Measurements from ENCODE around the gene RAB9B.
"Not testable (repeated sequence)": the region's sequence is repeated elsewhere in the genome, so short reads cannot be mapped to it uniquely, and the experiment has no call there.

Gene RAB9B

GRCh38 chrX:103845165-103845653 lies 13.2 kb upstream of the RAB9B start:
- Histone ChIP-seq H3K9me3 (ENCODE audit: control insufficient read depth in 1 of 2, low read length in 2 of 2) (no peaks in the 10 kb centered on the region), H3K9ac (ENCODE audit: low read depth in 1 of 2, low read length in 2 of 2) (no peak overlapping the region), H3K27me3 (ENCODE audit: control insufficient read depth in 1 of 2, insufficient read depth in 2 of 2, low read length in 2 of 2) (no peaks in the 10 kb centered on the region), H3K4me3 (ENCODE audit: low read depth in 1 of 2, low read length in 2 of 2) (no peak overlapping the region), H3K27ac (ENCODE audit: low read depth, low read length) (no peak overlapping the region), H3K36me3 (ENCODE audit: control insufficient read depth in 1 of 2, insufficient read depth in 2 of 2, low read length in 2 of 2) (no peaks in the 10 kb centered on the region), H3K4me1 (ENCODE audit: control insufficient read depth in 1 of 2, insufficient read depth in 2 of 2, low read length in 2 of 2) (no peaks in the 10 kb centered on the region)

GRCh38 chrX:103839404-103839803 lies 7.3 kb upstream of the RAB9B start:
- no peaks in the 10 kb centered on the region for H3K27me3 ChIP-seq (ENCODE audit: control insufficient read depth in 1 of 2, insufficient read depth in 2 of 2, low read length in 2 of 2)
- no peak overlapping the region for H3K4me3 ChIP-seq (ENCODE audit: low read depth in 1 of 2, low read length in 2 of 2)
- no peaks in the 10 kb centered on the region for H3K4me1 ChIP-seq (ENCODE audit: control insufficient read depth in 1 of 2, insufficient read depth in 2 of 2, low read length in 2 of 2)
- no peaks in the 10 kb centered on the region for H3K36me3 ChIP-seq (ENCODE audit: control insufficient read depth in 1 of 2, insufficient read depth in 2 of 2, low read length in 2 of 2)
- no peak overlapping the region for H3K27ac ChIP-seq (ENCODE audit: low read depth, low read length)
- no peak overlapping the region for H3K9ac ChIP-seq (ENCODE audit: low read depth in 1 of 2, low read length in 2 of 2)
- H3K9me3 ChIP-seq (ENCODE audit: control insufficient read depth in 1 of 2, low read length in 2 of 2): no peaks in the 10 kb centered on the region

- Histone ChIP-seq H3K9me3 (ENCODE audit: control insufficient read depth in 1 of 2, low read length in 2 of 2) (no peaks in the 10 kb centered on the region), H3K27me3 (ENCODE audit: control insufficient read depth in 1 of 2, insufficient read depth in 2 of 2, low read length in 2 of 2) (no peaks in the 10 kb centered on the region), H3K27ac (ENCODE audit: low read depth, low read length) (no peak overlapping the region), H3K36me3 (ENCODE audit: control insufficient read depth in 1 of 2, insufficient read depth in 2 of 2, low read length in 2 of 2) (no peaks in the 10 kb centered on the region), H3K9ac (ENCODE audit: low read depth in 1 of 2, low read length in 2 of 2) (peak overlapping the region; percentile 32 to 43), H3K4me3 (ENCODE audit: low read depth in 1 of 2, low read length in 2 of 2) (peak overlapping the region; percentile 62 to 72), H3K4me1 (ENCODE audit: control insufficient read depth in 1 of 2, insufficient read depth in 2 of 2, low read length in 2 of 2) (peaks cover 4 to 6% of the 10 kb centered on the region in 2 donors)
Observed at GRCh38 chrX:103831342-103831802, 685 bp downstream of the RAB9B start.

- H3K9ac ChIP-seq (ENCODE audit: low read depth in 1 of 2, low read length in 2 of 2): no peak overlapping the region
- no peaks in the 10 kb centered on the region for H3K27me3 ChIP-seq (ENCODE audit: control insufficient read depth in 1 of 2, insufficient read depth in 2 of 2, low read length in 2 of 2)
- no peaks in the 10 kb centered on the region for H3K36me3 ChIP-seq (ENCODE audit: control insufficient read depth in 1 of 2, insufficient read depth in 2 of 2, low read length in 2 of 2)
- no peak overlapping the region for H3K4me3 ChIP-seq (ENCODE audit: low read depth in 1 of 2, low read length in 2 of 2)
- H3K27ac ChIP-seq (ENCODE audit: low read depth, low read length): no peak overlapping the region
- H3K9me3 ChIP-seq (ENCODE audit: control insufficient read depth in 1 of 2, low read length in 2 of 2): no peaks in the 10 kb centered on the region
- H3K4me1 ChIP-seq (ENCODE audit: control insufficient read depth in 1 of 2, insufficient read depth in 2 of 2, low read length in 2 of 2): peaks cover 4 to 6% of the 10 kb centered on the region in 2 donors
Observed at GRCh38 chrX:103830848-103831247, 1.2 kb downstream of the RAB9B start.

- no peaks in the 10 kb centered on the region for H3K36me3 ChIP-seq (ENCODE audit: control insufficient read depth in 1 of 2, insufficient read depth in 2 of 2, low read length in 2 of 2)
- H3K9ac ChIP-seq (ENCODE audit: low read depth in 1 of 2, low read length in 2 of 2): no peak overlapping the region
- H3K4me3 ChIP-seq (ENCODE audit: low read depth in 1 of 2, low read length in 2 of 2): no peak overlapping the region
- no peaks in the 10 kb centered on the region for H3K27me3 ChIP-seq (ENCODE audit: control insufficient read depth in 1 of 2, insufficient read depth in 2 of 2, low read length in 2 of 2)
- H3K9me3 ChIP-seq (ENCODE audit: control insufficient read depth in 1 of 2, low read length in 2 of 2): no peaks in the 10 kb centered on the region
- H3K4me1 ChIP-seq (ENCODE audit: control insufficient read depth in 1 of 2, insufficient read depth in 2 of 2, low read length in 2 of 2): peaks cover 4 to 6% of the 10 kb centered on the region in 2 donors
- no peak overlapping the region for H3K27ac ChIP-seq (ENCODE audit: low read depth, low read length)
Observed at GRCh38 chrX:103828529-103828928, 3.5 kb downstream of the RAB9B start.

- Histone ChIP-seq H3K9ac (ENCODE audit: low read depth in 1 of 2, low read length in 2 of 2) (no peak overlapping the region), H3K4me3 (ENCODE audit: low read depth in 1 of 2, low read length in 2 of 2) (no peak overlapping the region), H3K36me3 (ENCODE audit: control insufficient read depth in 1 of 2, insufficient read depth in 2 of 2, low read length in 2 of 2) (no peaks in the 10 kb centered on the region), H3K9me3 (ENCODE audit: control insufficient read depth in 1 of 2, low read length in 2 of 2) (no peaks in the 10 kb centered on the region), H3K27ac (ENCODE audit: low read depth, low read length) (no peak overlapping the region), H3K27me3 (ENCODE audit: control insufficient read depth in 1 of 2, insufficient read depth in 2 of 2, low read length in 2 of 2) (no peaks in the 10 kb centered on the region), H3K4me1 (ENCODE audit: control insufficient read depth in 1 of 2, insufficient read depth in 2 of 2, low read length in 2 of 2) (no peaks in the 10 kb centered on the region)
Observed at GRCh38 chrX:103825881-103826280, 6.2 kb downstream of the RAB9B start.

- Histone ChIP-seq H3K9ac (ENCODE audit: low read depth in 1 of 2, low read length in 2 of 2) (no peak overlapping the region), H3K4me3 (ENCODE audit: low read depth in 1 of 2, low read length in 2 of 2) (no peak overlapping the region), H3K4me1 (ENCODE audit: control insufficient read depth in 1 of 2, insufficient read depth in 2 of 2, low read length in 2 of 2) (no peaks in the 10 kb centered on the region), H3K9me3 (ENCODE audit: control insufficient read depth in 1 of 2, low read length in 2 of 2) (no peaks in the 10 kb centered on the region), H3K27ac (ENCODE audit: low read depth, low read length) (no peak overlapping the region), H3K36me3 (ENCODE audit: control insufficient read depth in 1 of 2, insufficient read depth in 2 of 2, low read length in 2 of 2) (no peaks in the 10 kb centered on the region), H3K27me3 (ENCODE audit: control insufficient read depth in 1 of 2, insufficient read depth in 2 of 2, low read length in 2 of 2) (no peaks in the 10 kb centered on the region)
Observed at GRCh38 chrX:103823591-103823990, 8.5 kb downstream of the RAB9B start.

- not testable (repeated sequence) for H3K27ac ChIP-seq (ENCODE audit: low read depth, low read length); H3K27me3 ChIP-seq (ENCODE audit: control insufficient read depth in 1 of 2, insufficient read depth in 2 of 2, low read length in 2 of 2); H3K9me3 ChIP-seq (ENCODE audit: control insufficient read depth in 1 of 2, low read length in 2 of 2); H3K36me3 ChIP-seq (ENCODE audit: control insufficient read depth in 1 of 2, insufficient read depth in 2 of 2, low read length in 2 of 2); H3K4me1 ChIP-seq (ENCODE audit: control insufficient read depth in 1 of 2, insufficient read depth in 2 of 2, low read length in 2 of 2); H3K4me3 ChIP-seq (ENCODE audit: low read depth in 1 of 2, low read length in 2 of 2); H3K9ac ChIP-seq (ENCODE audit: low read depth in 1 of 2, low read length in 2 of 2)
Observed at GRCh38 chrX:103820802-103821201, 11.3 kb downstream of the RAB9B start.

GRCh38 chrX:103818842-103819619 lies 13.0 kb downstream of the RAB9B start:
- no peaks in the 10 kb centered on the region for H3K4me1 ChIP-seq (ENCODE audit: control insufficient read depth in 1 of 2, insufficient read depth in 2 of 2, low read length in 2 of 2)
- no peaks in the 10 kb centered on the region for H3K9me3 ChIP-seq (ENCODE audit: control insufficient read depth in 1 of 2, low read length in 2 of 2)
- H3K4me3 ChIP-seq (ENCODE audit: low read depth in 1 of 2, low read length in 2 of 2): no peak overlapping the region
- no peak overlapping the region for H3K9ac ChIP-seq (ENCODE audit: low read depth in 1 of 2, low read length in 2 of 2)
- no peaks in the 10 kb centered on the region for H3K27me3 ChIP-seq (ENCODE audit: control insufficient read depth in 1 of 2, insufficient read depth in 2 of 2, low read length in 2 of 2)
- no peak overlapping the region for H3K27ac ChIP-seq (ENCODE audit: low read depth, low read length)
- H3K36me3 ChIP-seq (ENCODE audit: control insufficient read depth in 1 of 2, insufficient read depth in 2 of 2, low read length in 2 of 2): no peaks in the 10 kb centered on the region

- Histone ChIP-seq H3K27me3 (ENCODE audit: control insufficient read depth in 1 of 2, insufficient read depth in 2 of 2, low read length in 2 of 2) (no peaks in the 10 kb centered on the region), H3K4me1 (ENCODE audit: control insufficient read depth in 1 of 2, insufficient read depth in 2 of 2, low read length in 2 of 2) (no peaks in the 10 kb centered on the region), H3K4me3 (ENCODE audit: low read depth in 1 of 2, low read length in 2 of 2) (no peak overlapping the region), H3K36me3 (ENCODE audit: control insufficient read depth in 1 of 2, insufficient read depth in 2 of 2, low read length in 2 of 2) (no peaks in the 10 kb centered on the region), H3K27ac (ENCODE audit: low read depth, low read length) (no peak overlapping the region), H3K9ac (ENCODE audit: low read depth in 1 of 2, low read length in 2 of 2) (no peak overlapping the region), H3K9me3 (ENCODE audit: control insufficient read depth in 1 of 2, low read length in 2 of 2) (no peaks in the 10 kb centered on the region)
Observed at GRCh38 chrX:103817502-103817901, 14.6 kb downstream of the RAB9B start.

Measured in duodenal mucosa (tissue), 2 donors.